HepG2 (cell line): ENCODE measurements around the gene SERINC5. TPM values are rescaled to one million over a fixed set of nuclear protein-coding genes. Genes with fewer than 3 reads are reported as not detected.
A peak's percentile ranks its signal among the peaks of the same experiment; 100 is the strongest.

Source experiments
- BCLAF1 ChIP-seq: fragments of 450-650 bp; IDR thresholded peaks from 2 replicates; pipeline ENCODE4 v1.6.1; 2017; ENCODE audit warnings: mild to moderate bottlenecking
- CBX2 ChIP-seq, 2 experiments: fragments of 200-600 bp in 1 of 2; sonication (generic); formaldehyde crosslinking in 1 of 2; IDR thresholded peaks; 2 replicates each; pipeline versions ENCODE4 v1.7.0 to v1.8.1; 2018 to 2022; ENCODE audit warnings: low read depth in 2 of 2, low read length in 1 of 2, mild to moderate bottlenecking in 1 of 2, missing genetic modification reagents in 1 of 2
- CHCHD3 ChIP-seq: sonication (generic); formaldehyde crosslinking; IDR thresholded peaks from 2 replicates; pipeline ENCODE4 v1.8.0; 2022; ENCODE audit warnings: mild to moderate bottlenecking, missing genetic modification reagents, moderate library complexity
- CREB3 ChIP-seq: sonication (generic); formaldehyde crosslinking; IDR thresholded peaks from 2 replicates; pipeline ENCODE4 v1.5.0; 2020; ENCODE audit warnings: missing genetic modification reagents
- ISX ChIP-seq: sonication (generic); formaldehyde crosslinking; conservative IDR thresholded peaks from 2 replicates; pipeline ENCODE4 v1.5.0; 2020; ENCODE audit warnings: missing genetic modification reagents
- MLX ChIP-seq: IDR thresholded peaks from 2 replicates; pipeline ENCODE4 v1.6.1; 2016
- NFIC ChIP-seq: IDR thresholded peaks from 2 replicates; pipeline ENCODE4 v1.6.1; 2012; ENCODE audit warnings: mild to moderate bottlenecking, low read length, inconsistent platforms
- NFYB ChIP-seq: sonication (generic); formaldehyde crosslinking; IDR thresholded peaks from 2 replicates; pipeline ENCODE4 v1.4.0; 2020; ENCODE audit warnings: missing genetic modification reagents
- PHF8 ChIP-seq: sonication (generic); formaldehyde crosslinking; IDR thresholded peaks from 2 replicates; pipeline ENCODE4 v1.5.0; 2020; ENCODE audit warnings: missing genetic modification reagents
- TBP ChIP-seq: sonication (generic); formaldehyde crosslinking; IDR thresholded peaks from 2 replicates; pipeline ENCODE4 v1.5.0; 2020; ENCODE audit warnings: missing genetic modification reagents
- ZFP90 ChIP-seq: sonication (generic); formaldehyde crosslinking; IDR thresholded peaks from 2 replicates; pipeline ENCODE4 v1.8.0; 2022; ENCODE audit warnings: missing genetic modification reagents, mild to moderate bottlenecking, inconsistent platforms, borderline replicate concordance
- ZKSCAN5 ChIP-seq: sonication (generic); formaldehyde crosslinking; IDR thresholded peaks from 2 replicates; pipeline ENCODE4 v1.5.1; 2020; ENCODE audit warnings: mild to moderate bottlenecking, missing genetic modification reagents
- ZNF260 ChIP-seq: sonication (generic); formaldehyde crosslinking; IDR thresholded peaks from 2 replicates; pipeline ENCODE4 v1.4.0; 2020; ENCODE audit warnings: missing genetic modification reagents, low read depth, mild to moderate bottlenecking, borderline replicate concordance
- ZNF282 ChIP-seq: fragments of 450-650 bp; IDR thresholded peaks from 2 replicates; pipeline ENCODE4 v1.6.1; 2018; ENCODE audit not compliant: partially characterized antibody
- ZNF468 ChIP-seq: sonication (generic); formaldehyde crosslinking; IDR thresholded peaks from 2 replicates; pipeline ENCODE4 v1.8.0; 2022; ENCODE audit warnings: mild to moderate bottlenecking, moderate library complexity, missing genetic modification reagents
- ZNF713 ChIP-seq: sonication (generic); formaldehyde crosslinking; IDR thresholded peaks from 2 replicates; pipeline ENCODE4 v1.4.0; 2020; ENCODE audit warnings: mild to moderate bottlenecking, missing genetic modification reagents
- ZNF761 ChIP-seq: sonication (generic); formaldehyde crosslinking; conservative IDR thresholded peaks from 2 replicates; pipeline ENCODE4 v1.4.0; 2020; ENCODE audit warnings: mild to moderate bottlenecking, missing genetic modification reagents
- ZNF770 ChIP-seq: sonication (generic); formaldehyde crosslinking; IDR thresholded peaks from 2 replicates; pipeline ENCODE4 v1.5.0; 2020; ENCODE audit warnings: mild to moderate bottlenecking, missing genetic modification reagents
- ZNF800 ChIP-seq: sonication (generic); formaldehyde crosslinking; IDR thresholded peaks from 2 replicates; pipeline ENCODE4 v1.4.0; 2020; ENCODE audit warnings: missing genetic modification reagents
- ZSCAN12 ChIP-seq: sonication (generic); formaldehyde crosslinking; IDR thresholded peaks from 2 replicates; pipeline ENCODE4 v1.9.0; 2021; ENCODE audit warnings: mild to moderate bottlenecking, missing genetic modification reagents
- ZZZ3 ChIP-seq: sonication (generic); formaldehyde crosslinking; IDR thresholded peaks from 2 replicates; pipeline ENCODE4 v1.4.0; 2020; ENCODE audit warnings: missing genetic modification reagents, mild to moderate bottlenecking, borderline replicate concordance
- polyA plus RNA-seq, 8 experiments: library from polyadenylated mRNA; depleted of rRNA in 3 of 8; stranded (reverse) in 7 of 8; unstranded in 1 of 8; fragments of >200 nt; fragmentation: Illumina TruSeq in 4 of 8; extraction: Trizol in 4 of 8; gene quantifications; 2 replicates each; pipeline versions ENCODE4 v1.2.1 to v1.2.3, GENCODE V29; 2011 to 2016; ENCODE audit warnings: low read depth in 4 of 8, missing spikeins in 1 of 8, mixed read lengths in 1 of 8; ENCODE audit not compliant: insufficient read depth in 1 of 8
- total RNA-seq, 5 experiments: library from RNA; depleted of rRNA; stranded (reverse); fragments of >200 nt; fragmentation: Illumina TruSeq; extraction: Trizol; gene quantifications; 2 replicates each; pipeline ENCODE4 v1.2.3, GENCODE V29; 2016; ENCODE audit warnings: low read depth in 1 of 5

Gene SERINC5
- total and polyA plus RNA-seq, 2 of the 13 experiments (the other 11 are each of a cell fraction or from before 2014, with no cell fraction given) = 17.3 to 22.8 TPM

GRCh38 chr5:80255811-80256712, at the start of gene SERINC5 (continued):
- TF ChIP-seq CREB3 (CRISPR knock-in tag) = no peak
- no peak for TF ChIP-seq TBP
- TF ChIP-seq ZSCAN12 = no peak
- TF ChIP-seq ZNF770 (CRISPR knock-in tag) = peak; percentile 74; the same call in 1 of the 2 replicates
- no peak for TF ChIP-seq ZNF713
- TF ChIP-seq ZNF761 = peak; percentile 59; the same call in 1 of the 2 replicates
- no peak for TF ChIP-seq ZKSCAN5 (CRISPR knock-in tag)
- no peak for TF ChIP-seq NFIC
- TF ChIP-seq NFYB (CRISPR knock-in tag) = no peak
- TF ChIP-seq ZFP90 = peak; percentile 42; the same call in 1 of the 2 replicates
- TF ChIP-seq BCLAF1 = no peak
- peak; percentile 91 for TF ChIP-seq PHF8 (CRISPR knock-in tag)
- TF ChIP-seq ZZZ3 (CRISPR knock-in tag) = peak; percentile 46; the same call in 1 of the 2 replicates
- TF ChIP-seq ZNF468 (CRISPR knock-in tag) = no peak
- TF ChIP-seq ZNF800 (CRISPR knock-in tag) = no peak; the same call in 1 of the 2 replicates
- TF ChIP-seq ZNF282 = no peak
- TF ChIP-seq ISX (CRISPR knock-in tag) = no peak
- 0 out of 2 replicates have a peak, but pooled peaks have one; percentile 73 for TF ChIP-seq CHCHD3 (CRISPR knock-in tag)
- TF ChIP-seq ZNF260 (CRISPR knock-in tag) = no peak
- no peak for TF ChIP-seq CBX2 (IDR thresholded peaks at IDR 0.05; ENCODE audit: low read depth, low read length)
- no peak for TF ChIP-seq CBX2 (CRISPR knock-in tag; IDR thresholded peaks at IDR 0.05; ENCODE audit: low read depth)
- no peak; the same call in 1 of the 2 replicates for TF ChIP-seq MLX (CRISPR knock-in tag)
